K562 (cell line): ENCODE data around the gene ZNF615. TPM values are rescaled to one million over a fixed set of nuclear protein-coding genes. Genes with fewer than 3 reads are reported as not detected.

Experiments used
- BCOR ChIP-seq: fragments of 450-650 bp; IDR thresholded peaks from 2 replicates; pipeline ENCODE4 v1.6.1; 2016
- CBX1 ChIP-seq: sonication (generic); IDR thresholded peaks from 2 replicates; pipeline ENCODE4 v1.6.1; 2016; ENCODE audit warnings: antibody characterized with exemption, low read depth, mild to moderate bottlenecking
- CXXC5 ChIP-seq: fragments of 250-450 bp; sonication (Bioruptor Pico); IDR thresholded peaks from 2 replicates; pipeline ENCODE4 v1.8.0; 2022; ENCODE audit warnings: inconsistent platforms, mild to moderate bottlenecking, moderate library complexity
- DPF2 ChIP-seq: fragments of 450-650 bp; IDR thresholded peaks from 2 replicates; pipeline ENCODE4 v1.6.1; 2016
- ELF1 ChIP-seq: fragments of 200-800 bp; sonication (Bioruptor generic); IDR thresholded peaks from 2 replicates; pipeline ENCODE4 v1.6.1; 2016; ENCODE audit warnings: missing genetic modification characterization, missing compliant biosample characterization
- FOXJ3 ChIP-seq: sonication (generic); formaldehyde crosslinking; IDR thresholded peaks from 2 replicates; pipeline ENCODE4 v1.4.0; 2020; ENCODE audit warnings: mild to moderate bottlenecking, missing genetic modification reagents
- GTF2A2 ChIP-seq: IDR thresholded peaks from 2 replicates; pipeline ENCODE4 v1.6.1; 2016; ENCODE audit warnings: mild to moderate bottlenecking, missing genetic modification characterization, missing compliant biosample characterization
- IFI16 ChIP-seq: fragments of 250-450 bp; sonication (Bioruptor Pico); IDR thresholded peaks from 2 replicates; pipeline ENCODE4 v2.1.2; 2022; ENCODE audit warnings: mild to moderate bottlenecking, inconsistent platforms
- KLF10 ChIP-seq: fragments of 250-450 bp; sonication (Bioruptor Pico); IDR thresholded peaks from 2 replicates; pipeline ENCODE4 v1.6.1; 2021; ENCODE audit warnings: matching md5 sums
- MTA3 ChIP-seq: fragments of 450-650 bp; formaldehyde crosslinking; IDR thresholded peaks from 2 replicates; pipeline ENCODE4 v1.6.1; 2017; ENCODE audit warnings: mild to moderate bottlenecking, borderline replicate concordance
- NFIC ChIP-seq: fragments of 450-650 bp; IDR thresholded peaks from 2 replicates; pipeline ENCODE4 v1.6.1; 2017; ENCODE audit warnings: mild to moderate bottlenecking, inconsistent platforms
- PCBP2 ChIP-seq: fragments of 200-400 bp; formaldehyde crosslinking; IDR thresholded peaks from 2 replicates; pipeline ENCODE4 v1.6.1; 2018; ENCODE audit warnings: low read length, low read depth, mild to moderate bottlenecking, moderate library complexity; ENCODE audit not compliant: poor library complexity, severe bottlenecking
- SREBF1 ChIP-seq: fragments of 150-350 bp; IDR thresholded peaks from 2 replicates; pipeline ENCODE4 v1.6.1; 2014; ENCODE audit warnings: antibody characterized with exemption, low read depth, low read length, borderline replicate concordance
- SUPT5H ChIP-seq: fragments of 450-650 bp; IDR thresholded peaks from 2 replicates; pipeline ENCODE4 v1.6.1; 2016
- TAF9B ChIP-seq: fragments of 450-650 bp; IDR thresholded peaks from 2 replicates; pipeline ENCODE4 v1.6.1; 2018; ENCODE audit warnings: mild to moderate bottlenecking; ENCODE audit not compliant: partially characterized antibody
- TCF3 ChIP-seq: sonication (generic); formaldehyde crosslinking; IDR thresholded peaks from 2 replicates; pipeline ENCODE4 v1.4.0; 2020; ENCODE audit warnings: mild to moderate bottlenecking, missing genetic modification reagents
- U2AF1 ChIP-seq: fragments of 200-400 bp; formaldehyde crosslinking; optimal IDR thresholded peaks from 2 replicates; pipeline ENCODE3; 2017; ENCODE audit warnings: mild to moderate bottlenecking, low read depth, low read length, moderate library complexity
- U2AF2 ChIP-seq: fragments of 200-400 bp; formaldehyde crosslinking; optimal IDR thresholded peaks from 2 replicates; pipeline ENCODE3; 2017; ENCODE audit warnings: low read depth, mild to moderate bottlenecking, low read length
- ZBTB12 ChIP-seq: fragments of 250-450 bp; sonication (Bioruptor Pico); IDR thresholded peaks from 2 replicates; pipeline ENCODE4 v1.4.0; 2020
- polyA plus RNA-seq, 8 experiments: library from polyadenylated mRNA; depleted of rRNA in 4 of 8; stranded (reverse) in 5 of 8; unstranded in 3 of 8; fragments of >200 nt; fragmentation: Nextera tagmentation in 2 of 8; fragmentation: Illumina TruSeq in 1 of 8; extraction: Ambion mirVana in 2 of 8; extraction: Trizol in 1 of 8; gene quantifications; 2 replicates each; pipeline versions ENCODE4 v1.2.1 to v1.2.3, GENCODE V29; 2011 to 2014; ENCODE audit warnings: inconsistent platforms in 1 of 8, missing spikeins in 1 of 8
- total RNA-seq, 7 experiments: library from RNA; depleted of rRNA in 6 of 7; stranded (reverse); fragments of >200 nt in 6 of 7; fragmentation: Illumina TruSeq in 2 of 7; extraction: Trizol in 2 of 7; gene quantifications; 2 replicates each; pipeline versions ENCODE4 v1.2.1 to v1.2.3, GENCODE V29; 2011 to 2021; ENCODE audit warnings: low replicate concordance in 1 of 7
- TF ChIP-seq, protein P1 (sequence below): fragments of 250-450 bp; sonication (Bioruptor Pico); IDR thresholded peaks from 2 replicates; pipeline ENCODE4 v1.5.0; 2021

Gene ZNF615
- total and polyA plus RNA-seq, 9 of the 15 experiments (the other 6 are each of a cell fraction or from before 2014, with no cell fraction given) = 1.2 to 4.4 (median 2.7) TPM

DNA sequence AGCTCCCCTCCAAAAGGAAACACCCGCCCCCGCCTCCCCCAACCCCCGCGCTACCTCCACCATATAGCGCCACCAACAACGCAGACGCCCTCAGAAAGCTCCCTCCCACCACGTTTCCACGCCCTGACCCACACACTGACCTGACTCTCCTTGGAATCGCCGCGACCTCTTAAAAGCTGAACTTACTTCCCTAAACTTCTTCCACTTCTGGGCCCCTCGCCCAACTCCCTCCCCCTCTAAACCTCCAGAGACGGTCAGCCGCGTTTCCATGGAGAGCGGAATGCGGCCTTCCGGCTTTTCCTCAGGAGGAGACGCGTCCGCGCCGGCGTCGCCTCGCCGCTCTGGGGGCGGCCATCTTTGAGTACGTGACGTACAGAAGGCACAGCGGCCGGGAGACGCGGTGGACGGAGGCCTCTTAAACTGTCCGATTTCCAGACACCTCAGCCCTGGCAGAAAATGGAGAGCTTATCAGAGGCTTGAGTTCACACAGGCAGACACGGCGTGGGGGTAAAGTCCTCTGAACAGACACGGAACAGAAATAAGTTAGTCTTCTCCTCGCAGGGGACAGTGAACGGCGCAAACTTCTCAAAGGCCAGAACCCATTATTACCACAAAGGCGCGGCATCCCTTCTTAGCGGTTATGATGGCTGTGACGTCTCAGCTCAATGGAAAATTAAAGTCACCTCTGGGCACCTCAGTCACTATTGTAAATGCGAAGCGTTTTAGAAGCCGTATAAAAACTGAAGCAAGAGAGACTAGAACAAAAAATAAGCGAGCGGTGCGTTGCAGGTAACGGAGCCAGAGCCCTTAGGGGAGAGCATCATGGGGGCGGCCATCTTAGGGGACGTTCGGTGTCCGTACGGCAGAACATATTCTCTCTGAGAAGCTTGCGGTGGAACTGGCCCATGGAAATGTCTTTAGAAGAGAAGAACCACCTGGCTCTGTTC lies 40.8 kb upstream of the ZNF615 start, which contains the start of gene ZNF432 (continued):
- TF ChIP-seq ZBTB12 (CRISPR knock-in tag) = peak; percentile 63; the same call in 1 of the 2 replicates
- no peak for TF ChIP-seq PCBP2
- 0 out of 2 replicates have a peak, but pooled peaks have one; percentile 35 for TF ChIP-seq BCOR
- 0 out of 2 replicates have a peak, but pooled peaks have one; percentile 27 for TF ChIP-seq DPF2
- no peak for TF ChIP-seq KLF10
- peak; percentile 53; the same call in 1 of the 2 replicates for TF ChIP-seq NFIC
- peak; percentile 39; the same call in 1 of the 2 replicates for TF ChIP-seq MTA3
- no peak for TF ChIP-seq U2AF2
- peak; percentile 93 for TF ChIP-seq ELF1 (tag)
- TF ChIP-seq CBX1 = no peak
- peak; percentile 25 for TF ChIP-seq TAF9B
- TF ChIP-seq SREBF1 = no peak
- peak; percentile 77 for TF ChIP-seq SUPT5H
- no peak for TF ChIP-seq FOXJ3 (CRISPR knock-in tag)
- no peak for TF ChIP-seq GTF2A2 (tag)
- no peak for TF ChIP-seq U2AF1
- 0 out of 2 replicates have a peak, but pooled peaks have one; percentile 17 for TF ChIP-seq TCF3
- TF ChIP-seq IFI16 = no peak
- peak; percentile 91 for TF ChIP-seq CXXC5 (CRISPR knock-in tag)
- TF ChIP-seq, protein P1, sequence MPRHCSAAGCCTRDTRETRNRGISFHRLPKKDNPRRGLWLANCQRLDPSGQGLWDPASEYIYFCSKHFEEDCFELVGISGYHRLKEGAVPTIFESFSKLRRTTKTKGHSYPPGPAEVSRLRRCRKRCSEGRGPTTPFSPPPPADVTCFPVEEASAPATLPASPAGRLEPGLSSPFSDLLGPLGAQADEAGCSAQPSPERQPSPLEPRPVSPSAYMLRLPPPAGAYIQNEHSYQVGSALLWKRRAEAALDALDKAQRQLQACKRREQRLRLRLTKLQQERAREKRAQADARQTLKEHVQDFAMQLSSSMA (CRISPR knock-in tag) = no peak
